Measurements from ENCODE around the gene SETD5. TPM values are rescaled to one million over a fixed set of nuclear protein-coding genes. Genes with fewer than 3 reads are reported as not detected.

SETD5 gene
- total and polyA plus RNA-seq, 2 donors (not counting 1 experiment from before 2014, with no cell fraction given) = 53.7 to 62.5 TPM

DNA sequence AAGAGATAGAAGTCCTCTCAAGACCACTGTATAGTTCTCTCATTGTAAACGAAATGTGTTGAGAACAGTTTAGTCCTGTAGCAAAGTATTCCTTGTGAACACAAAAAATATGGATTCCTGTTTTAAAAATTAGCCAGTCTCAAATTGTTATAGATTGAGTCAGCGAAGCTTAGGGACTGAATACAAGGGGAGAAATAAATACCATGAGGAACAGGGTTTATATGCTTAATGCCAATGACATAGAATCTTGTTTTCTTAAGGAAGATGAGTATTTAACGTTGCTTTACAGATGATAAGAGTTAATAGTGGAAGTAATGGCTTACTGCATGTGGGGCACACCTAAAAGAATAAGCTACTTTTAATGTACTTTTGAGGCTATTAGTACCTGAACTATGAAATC lies 37.9 kb downstream of the SETD5 start:
- Histone ChIP-seq H2AFZ (ENCODE audit: low read length) (no peak overlapping the region), H3K27me3 (ENCODE audit: control insufficient read depth, insufficient read depth, low read length) (no peaks in the 10 kb centered on the region), H3K27ac (ENCODE audit: insufficient read depth, low read length) (no peak overlapping the region), H3K36me3 (ENCODE audit: control insufficient read depth, insufficient read depth, low read length) (peaks cover 20% of the 10 kb centered on the region), H4K20me1 (ENCODE audit: control insufficient read depth, extremely low read depth, insufficient read depth, low read length) (no peaks in the 10 kb centered on the region), H3K79me2 (ENCODE audit: control insufficient read depth, insufficient read depth, low read length) (peaks cover 46% of the 10 kb centered on the region), H3K9ac (ENCODE audit: insufficient read depth, low read length) (no peak overlapping the region), H3K4me3 (replicated peaks in 1 of 4; ENCODE audit: control extremely low read depth in 1 of 4, insufficient read depth in 1 of 4, low read depth in 3 of 4, low read length in 4 of 4) (no peak overlapping the region), H3K4me1 (ENCODE audit: control insufficient read depth, extremely low read depth, insufficient read depth, low read length) (no peaks in the 10 kb centered on the region), H3K4me2 (ENCODE audit: extremely low read depth, insufficient read depth, low read length) (no peak overlapping the region), H3K9me3 (ENCODE audit: control insufficient read depth, insufficient read depth, low read depth, low read length) (no peaks in the 10 kb centered on the region)
- TF ChIP-seq CTCF (conservative IDR thresholded peaks at IDR 0.05 in 1 of 2, IDR thresholded peaks at IDR 0.05 in 1 of 2; ENCODE audit: low read depth in 1 of 2, low read length in 2 of 2) = no peak
- TF ChIP-seq EZH2 (IDR thresholded peaks at IDR 0.05; ENCODE audit: low read length, missing control alignments) = no peak
- no peak for DNase-seq (ENCODE audit: low read depth in 2 of 2)

- no peaks in the 10 kb centered on the region for H3K27me3 ChIP-seq (ENCODE audit: control insufficient read depth, insufficient read depth, low read length)
- TF ChIP-seq CTCF (conservative IDR thresholded peaks at IDR 0.05 in 1 of 2, IDR thresholded peaks at IDR 0.05 in 1 of 2; ENCODE audit: low read depth in 1 of 2, low read length in 2 of 2) = no peak
- TF ChIP-seq EZH2 (IDR thresholded peaks at IDR 0.05; ENCODE audit: low read length, missing control alignments) = no peak
- peaks cover 20% of the 10 kb centered on the region for H3K79me2 ChIP-seq (ENCODE audit: control insufficient read depth, insufficient read depth, low read length)
- no peak overlapping the region for H3K27ac ChIP-seq (ENCODE audit: insufficient read depth, low read length)
- H4K20me1 ChIP-seq (ENCODE audit: control insufficient read depth, extremely low read depth, insufficient read depth, low read length) = no peaks in the 10 kb centered on the region
- H3K4me2 ChIP-seq (ENCODE audit: extremely low read depth, insufficient read depth, low read length) = no peak overlapping the region
- peaks cover 21% of the 10 kb centered on the region for H3K36me3 ChIP-seq (ENCODE audit: control insufficient read depth, insufficient read depth, low read length)
- no peaks in the 10 kb centered on the region for H3K4me1 ChIP-seq (ENCODE audit: control insufficient read depth, extremely low read depth, insufficient read depth, low read length)
- H3K4me3 ChIP-seq (replicated peaks in 1 of 4; ENCODE audit: control extremely low read depth in 1 of 4, insufficient read depth in 1 of 4, low read depth in 3 of 4, low read length in 4 of 4) = no peak overlapping the region
- DNase-seq (ENCODE audit: low read depth in 2 of 2) = peak in 1 of 2 donors; percentile 12
- no peaks in the 10 kb centered on the region for H3K9me3 ChIP-seq (ENCODE audit: control insufficient read depth, insufficient read depth, low read depth, low read length)
- H3K9ac ChIP-seq (ENCODE audit: insufficient read depth, low read length) = no peak overlapping the region
- H2AFZ ChIP-seq (ENCODE audit: low read length) = no peak overlapping the region
Measured at GRCh38 chr3:9439331-9439730, 41.9 kb downstream of the SETD5 start.

GRCh38 chr3:9441501-9442221 lies 44.2 kb downstream of the SETD5 start:
- H4K20me1 ChIP-seq (ENCODE audit: control insufficient read depth, extremely low read depth, insufficient read depth, low read length) = no peaks in the 10 kb centered on the region
- H3K9me3 ChIP-seq (ENCODE audit: control insufficient read depth, insufficient read depth, low read depth, low read length) = no peaks in the 10 kb centered on the region
- DNase-seq (ENCODE audit: low read depth in 2 of 2) = no peak
- no peak overlapping the region for H3K9ac ChIP-seq (ENCODE audit: insufficient read depth, low read length)
- H3K36me3 ChIP-seq (ENCODE audit: control insufficient read depth, insufficient read depth, low read length) = peaks cover 18% of the 10 kb centered on the region
- no peak for TF ChIP-seq EZH2 (IDR thresholded peaks at IDR 0.05; ENCODE audit: low read length, missing control alignments)
- no peak for TF ChIP-seq CTCF (conservative IDR thresholded peaks at IDR 0.05 in 1 of 2, IDR thresholded peaks at IDR 0.05 in 1 of 2; ENCODE audit: low read depth in 1 of 2, low read length in 2 of 2)
- no peak overlapping the region for H3K27ac ChIP-seq (ENCODE audit: insufficient read depth, low read length)
- H3K27me3 ChIP-seq (ENCODE audit: control insufficient read depth, insufficient read depth, low read length) = no peaks in the 10 kb centered on the region
- no peaks in the 10 kb centered on the region for H3K4me1 ChIP-seq (ENCODE audit: control insufficient read depth, extremely low read depth, insufficient read depth, low read length)
- H3K4me3 ChIP-seq (replicated peaks in 1 of 4; ENCODE audit: control extremely low read depth in 1 of 4, insufficient read depth in 1 of 4, low read depth in 3 of 4, low read length in 4 of 4) = no peak overlapping the region
- H3K79me2 ChIP-seq (ENCODE audit: control insufficient read depth, insufficient read depth, low read length) = peaks cover 17% of the 10 kb centered on the region
- no peak overlapping the region for H2AFZ ChIP-seq (ENCODE audit: low read length)
- no peak overlapping the region for H3K4me2 ChIP-seq (ENCODE audit: extremely low read depth, insufficient read depth, low read length)

Data from fibroblast of lung (primary cell).